Lung (tissue), 12 donors: ENCODE measurements around the gene SMC2. TPM values are rescaled to one million over a fixed set of nuclear protein-coding genes. Genes with fewer than 3 reads are reported as not detected.

Experiments used
- ATAC-seq: fragments of 200-7000 bp; cut with Tn5 transposase; one replicate; pipeline ENCODE4 v1.9.1; 2020; ENCODE audit warnings: moderate number of reproducible peaks; ENCODE audit not compliant: insufficient read depth, low FRiP score
- DNase-seq, 3 donors: peaks; one replicate each; pipeline ENCODE4 v3.0.0-alpha.2; 2013 to 2017
- H3K27ac ChIP-seq, 2 donors: one replicate each; pipeline ENCODE4 v1.5.1; 2013; ENCODE audit warnings: mild to moderate bottlenecking in 2 of 2, moderate library complexity in 2 of 2, control low read depth in 1 of 2, inconsistent platforms in 1 of 2, low read depth in 1 of 2, low read length in 1 of 2
- H3K27me3 ChIP-seq, 3 donors: one replicate each; pipeline ENCODE4 v1.5.1; 2013; ENCODE audit warnings: low read length in 2 of 3; ENCODE audit not compliant: control insufficient read depth in 3 of 3, insufficient read depth in 3 of 3
- H3K36me3 ChIP-seq, 4 donors: one replicate each; pipeline ENCODE4 v1.5.1; 2013; ENCODE audit warnings: low read length in 4 of 4, mild to moderate bottlenecking in 1 of 4, moderate library complexity in 1 of 4; ENCODE audit not compliant: control insufficient read depth in 4 of 4, insufficient read depth in 4 of 4
- H3K4me1 ChIP-seq, 5 donors: one replicate each; pipeline ENCODE4 v1.5.1; 2013; ENCODE audit warnings: low read length in 5 of 5, mild to moderate bottlenecking in 2 of 5, moderate library complexity in 1 of 5; ENCODE audit not compliant: control insufficient read depth in 5 of 5, insufficient read depth in 5 of 5
- H3K4me3 ChIP-seq: one replicate; pipeline ENCODE4 v1.5.1; 2013; ENCODE audit warnings: mild to moderate bottlenecking, control low read depth, moderate library complexity
- H3K9ac ChIP-seq, 2 donors: one replicate each; pipeline ENCODE4 v1.5.1; 2013; ENCODE audit warnings: low read length in 2 of 2, control low read depth in 1 of 2; ENCODE audit not compliant: insufficient read depth in 1 of 2
- H3K9me3 ChIP-seq, 4 donors: one replicate each; pipeline ENCODE4 v1.5.1; 2013; ENCODE audit warnings: low read length in 3 of 4, mild to moderate bottlenecking in 1 of 4, moderate library complexity in 1 of 4; ENCODE audit not compliant: control insufficient read depth in 4 of 4, insufficient read depth in 3 of 4
- CTCF ChIP-seq: IDR thresholded peaks from 2 replicates; pipeline ENCODE4 v1.5.1; 2012; ENCODE audit warnings: mild to moderate bottlenecking; ENCODE audit errors: control extremely low read depth, extremely low read depth
- WGBS, 2 donors: extraction: QIAGEN DNeasy Blood & Tissue Kit; methylation state at CpG; one replicate each; pipeline ENCODE4 v1.1.7; 2013; 5-methylcytosine and 5-hydroxymethylcytosine counted together
- polyA plus RNA-seq, 2 donors: library from polyadenylated mRNA; stranded (reverse); fragments of 200-250 nt; gene quantifications; one replicate each; pipeline ENCODE4 v1.2.1, GENCODE V29; 2013
- total RNA-seq, 2 donors: library from RNA; depleted of rRNA in 1 of 2; stranded (reverse); fragments of >200 nt in 1 of 2; gene quantifications; one replicate each; pipeline ENCODE4 v1.2.1, GENCODE V29; 2014 to 2021
- donor health status: control.
- donor health status: control.
- donor health status: Bipolar disorder and iron deficiency.
- donor health status: healthy.
- donor health status: DM: yes; HTN: yes; CAD: no.

Gene SMC2
- total and polyA plus RNA-seq, 4 donors, result 2.0 to 18.0 (median 5.3) TPM

DNA sequence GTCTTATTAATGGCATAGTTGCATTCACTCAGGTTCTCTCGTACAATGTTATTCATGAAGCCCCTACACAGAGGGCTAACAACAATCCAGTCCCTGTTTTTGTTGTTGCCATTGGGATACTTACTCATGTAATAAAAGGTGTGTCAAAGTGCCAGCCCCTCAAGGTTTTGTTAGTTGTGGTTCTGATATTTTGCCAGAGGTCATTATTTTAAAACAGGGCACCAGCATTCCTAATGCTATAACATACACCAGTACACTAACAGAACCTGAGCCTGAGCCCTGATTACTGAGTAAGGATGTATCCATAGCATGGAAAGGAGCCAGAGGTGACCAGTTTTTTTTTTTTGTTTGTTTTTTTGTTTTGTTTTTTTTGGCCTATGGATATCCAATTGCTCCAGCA lies 50.2 kb downstream of the SMC2 start:
- ATAC-seq (no peak), DNase-seq (no peak)
- no peak overlapping the region for H3K4me3 ChIP-seq
- no peak overlapping the region for H3K27ac ChIP-seq
- peaks cover 0 to 7% (median 5%) of the 10 kb centered on the region in 4 donors for H3K36me3 ChIP-seq
- WGBS, 2 donors, result 97% methylated on average over 1 of the region's 1 CpG
- H3K9ac ChIP-seq, result no peak overlapping the region
- H3K9me3 ChIP-seq, result peaks cover 0 to 2% (median 0%) of the 10 kb centered on the region in 4 donors
- peaks cover 0 to 2% (median 0%) of the 10 kb centered on the region in 5 donors for H3K4me1 ChIP-seq
- no peak for TF ChIP-seq CTCF
- H3K27me3 ChIP-seq, result no peaks in the 10 kb centered on the region

DNA sequence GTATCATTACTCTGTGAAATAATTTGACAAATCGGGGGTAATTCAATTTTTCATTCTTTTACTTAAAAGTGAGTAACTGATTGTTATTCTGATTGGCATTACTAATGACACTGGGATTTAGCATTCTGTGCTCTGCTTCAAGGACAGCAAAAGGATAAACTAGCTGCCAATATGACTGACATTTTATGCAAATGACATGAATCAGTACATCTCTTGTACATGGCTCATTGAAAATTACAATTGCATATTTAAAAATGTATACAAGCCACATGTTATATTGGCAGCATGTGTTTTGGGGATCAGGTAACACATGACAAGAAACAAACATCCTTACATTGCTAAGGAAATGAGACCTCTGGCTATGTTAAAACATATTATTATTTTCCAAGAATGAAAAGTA lies 79.0 kb downstream of the SMC2 start:
- H3K36me3 ChIP-seq, result no peaks in the 10 kb centered on the region
- no peak for ATAC-seq
- WGBS, 2 donors, result 89 to 95% methylated on average over 1 of the region's 1 CpG
- no peaks in the 10 kb centered on the region for H3K9me3 ChIP-seq
- TF ChIP-seq CTCF, result no peak
- no peaks in the 10 kb centered on the region for H3K4me1 ChIP-seq
- DNase-seq, result no peak
- H3K27me3 ChIP-seq, result no peaks in the 10 kb centered on the region
- H3K4me3 ChIP-seq, result no peak overlapping the region
- no peak overlapping the region for H3K27ac ChIP-seq
- no peak overlapping the region for H3K9ac ChIP-seq

DNA sequence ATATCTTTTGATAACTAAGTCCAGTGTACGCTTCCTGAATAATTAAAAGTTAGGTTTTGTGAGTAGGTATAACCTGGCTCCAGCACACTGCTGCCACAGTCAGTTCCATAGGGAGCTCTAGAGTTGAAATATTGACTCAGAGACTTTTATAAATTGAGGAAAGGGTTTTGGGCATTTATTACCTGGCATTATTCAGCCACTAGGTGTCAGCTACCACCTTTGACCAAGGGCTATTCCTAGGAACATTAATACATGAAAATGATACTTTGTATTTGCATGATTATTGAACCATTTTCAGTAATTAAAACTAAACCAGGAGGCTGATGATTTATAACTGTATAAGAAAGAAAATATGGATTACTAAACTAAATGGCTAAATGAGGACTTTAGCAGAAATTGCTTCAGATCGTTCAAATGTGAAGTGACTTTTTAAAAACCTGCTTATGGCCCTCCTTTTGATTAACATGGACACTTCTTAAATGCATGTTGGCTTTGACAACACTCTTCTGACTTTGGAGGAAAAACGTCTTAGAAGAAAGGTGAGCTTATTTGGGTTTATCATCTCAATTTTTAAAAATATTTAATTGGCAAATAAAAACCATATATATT lies 83.0 kb downstream of the SMC2 start:
- H3K4me3 ChIP-seq, result no peak overlapping the region
- no peaks in the 10 kb centered on the region for H3K36me3 ChIP-seq
- no peaks in the 10 kb centered on the region for H3K4me1 ChIP-seq
- no peak overlapping the region for H3K9ac ChIP-seq
- no peaks in the 10 kb centered on the region for H3K27me3 ChIP-seq
- DNase-seq (peak in 1 of 3 donors; percentile 13), ATAC-seq (no peak)
- H3K27ac ChIP-seq, result no peak overlapping the region
- no peaks in the 10 kb centered on the region for H3K9me3 ChIP-seq
- peak; percentile 8 for TF ChIP-seq CTCF
- WGBS, 2 donors, result 58 to 65% methylated on average over 3 of the region's 3 CpGs

GRCh38 chr9:104177676-104178075 lies 83.6 kb downstream of the SMC2 start:
- H3K9me3 ChIP-seq, result no peaks in the 10 kb centered on the region
- no peak for ATAC-seq
- no peak for DNase-seq
- no peak overlapping the region for H3K27ac ChIP-seq
- no peak overlapping the region for H3K9ac ChIP-seq
- H3K27me3 ChIP-seq, result no peaks in the 10 kb centered on the region
- no peaks in the 10 kb centered on the region for H3K4me1 ChIP-seq
- H3K4me3 ChIP-seq, result no peak overlapping the region
- H3K36me3 ChIP-seq, result no peaks in the 10 kb centered on the region
- TF ChIP-seq CTCF, result no peak
